Superior temporal gyrus (tissue), 1 donor: ENCODE data around the gene MUSK.
A peak's percentile ranks its signal among the peaks of the same experiment; 100 is the strongest.
"Not testable (repeated sequence)": the region's sequence is repeated elsewhere in the genome, so short reads cannot be mapped to it uniquely, and the experiment has no call there.

Experiments
- DNase-seq: peaks from one replicate; pipeline ENCODE4 v3.0.0-alpha.2; 2016; ENCODE audit errors: extremely low spot score

MUSK gene

GRCh38 chr9:110695846-110696245 is 27.3 kb downstream of the MUSK start:
- DNase-seq = not testable (repeated sequence)

GRCh38 chr9:110700953-110701352 is 32.4 kb downstream of the MUSK start:
- DNase-seq = no peak

- DNase-seq = no peak
Observed at GRCh38 chr9:110703669-110704068, 35.1 kb downstream of the MUSK start.

DNA sequence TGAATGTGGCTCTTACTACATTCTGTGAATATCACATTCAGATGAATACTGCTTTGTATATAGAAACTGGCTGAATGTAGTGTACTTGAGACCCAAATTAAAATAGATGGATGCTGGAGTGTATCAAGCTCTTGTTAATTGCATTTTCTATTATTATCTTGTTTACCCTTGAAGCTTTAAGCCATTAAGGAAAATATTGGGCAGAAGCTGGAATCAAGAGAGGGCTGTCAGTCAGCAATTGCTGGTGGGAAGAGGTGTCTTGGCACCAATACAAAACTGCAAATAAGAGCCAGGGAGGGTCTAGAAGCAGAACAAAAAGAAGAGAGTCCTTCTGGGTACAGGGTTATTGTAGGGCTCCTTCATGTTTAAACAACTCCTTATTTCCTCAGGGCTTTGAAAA is 38.8 kb downstream of the MUSK start:
- peak; percentile 32 for DNase-seq

DNA sequence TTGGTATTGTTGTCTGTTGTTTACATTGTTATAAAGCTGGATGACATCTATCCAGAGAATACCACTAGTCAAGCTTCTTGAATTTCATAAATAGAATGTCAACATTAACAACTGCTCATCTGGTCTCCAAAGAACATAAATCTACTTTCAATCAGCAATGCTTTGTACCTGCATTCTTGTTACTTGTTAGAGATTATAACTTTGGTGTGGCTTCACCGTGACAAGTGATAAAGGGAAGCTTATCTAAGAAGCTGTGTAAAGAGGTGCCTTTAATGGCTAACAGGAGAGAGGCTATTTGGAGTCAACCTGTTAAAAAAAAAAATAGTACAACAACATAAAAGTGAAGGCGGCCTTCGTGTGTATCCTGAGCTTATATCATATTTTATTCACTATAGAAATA is 41.8 kb downstream of the MUSK start:
- DNase-seq = no peak

DNA sequence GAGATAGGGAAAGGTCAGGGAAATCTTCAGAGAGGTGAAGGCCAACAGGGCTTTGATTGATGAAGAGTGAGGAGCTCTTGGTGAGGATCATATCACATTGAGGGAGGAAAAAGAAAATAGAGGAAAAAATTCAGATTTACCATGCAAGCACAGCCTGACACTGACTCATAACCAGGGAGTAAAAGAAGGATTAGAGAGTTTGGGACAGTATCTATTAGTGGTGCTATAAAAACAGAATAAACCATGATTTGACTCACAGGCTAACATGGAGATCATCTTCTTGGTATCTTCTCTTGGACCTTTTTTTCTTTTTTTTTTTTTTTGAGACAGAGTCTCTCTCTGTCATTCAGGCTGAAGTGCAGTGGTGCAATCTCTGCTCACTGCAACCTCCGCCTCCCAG is 44.4 kb downstream of the MUSK start:
- no peak for DNase-seq

DNA sequence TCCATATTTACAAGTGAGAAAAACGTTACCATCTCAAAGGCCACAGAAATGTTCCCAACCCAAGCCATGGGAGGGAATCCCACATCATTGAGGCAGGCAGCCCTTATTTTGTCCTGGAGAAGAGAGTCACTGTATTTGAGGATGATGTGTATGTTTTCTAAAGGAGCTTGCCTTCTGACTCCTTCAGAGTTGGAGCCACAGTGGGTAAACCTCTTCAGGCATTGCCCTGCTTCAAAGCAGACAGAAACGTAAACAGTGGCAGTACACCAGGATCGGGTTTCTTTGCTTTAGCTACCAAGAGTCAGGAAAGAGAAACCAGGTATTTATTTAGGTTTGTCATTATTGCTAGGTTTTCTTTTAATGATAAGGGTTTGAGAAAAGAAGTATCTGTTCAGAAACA is 45.7 kb downstream of the MUSK start:
- no peak for DNase-seq

- DNase-seq = no peak
Observed at GRCh38 chr9:110728058-110728457, 59.5 kb downstream of the MUSK start.

GRCh38 chr9:110729641-110730040 is 61.0 kb downstream of the MUSK start:
- no peak for DNase-seq

DNA sequence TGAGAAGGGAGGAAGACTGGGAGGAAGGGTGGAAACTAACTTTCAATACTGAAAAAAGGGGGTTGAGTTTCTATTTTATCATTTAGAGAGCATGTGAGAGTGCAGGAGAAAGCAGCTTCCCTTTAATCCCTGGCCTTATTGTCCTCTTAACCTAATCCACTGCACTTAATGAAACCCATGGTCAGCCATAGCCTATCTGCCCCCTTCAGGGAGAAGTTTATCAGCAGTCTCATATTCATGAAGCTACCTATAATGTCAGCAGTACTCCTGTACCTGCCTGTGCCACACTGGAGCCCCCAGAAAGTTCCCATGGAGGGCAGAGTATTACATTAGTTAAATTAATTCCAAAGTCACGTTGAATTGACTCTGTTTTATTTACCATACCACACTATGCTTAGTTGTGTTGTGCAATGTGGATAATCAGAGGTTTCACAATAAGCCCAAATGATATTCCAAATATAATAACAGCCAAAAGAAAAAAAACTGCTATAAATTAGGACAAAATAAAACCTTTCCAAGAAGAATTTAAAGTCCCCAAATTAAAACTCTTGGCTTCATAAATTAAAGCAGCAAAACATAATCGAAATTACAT is 62.9 kb downstream of the MUSK start:
- DNase-seq = no peak

GRCh38 chr9:110738982-110739381 is 70.4 kb downstream of the MUSK start:
- no peak for DNase-seq

GRCh38 chr9:110742741-110743371 is 74.3 kb downstream of the MUSK start:
- DNase-seq = peak; percentile 62

- no peak for DNase-seq
Observed at GRCh38 chr9:110744715-110745384, 76.3 kb downstream of the MUSK start.

- no peak for DNase-seq
Observed at GRCh38 chr9:110745676-110746075, 77.1 kb downstream of the MUSK start.

DNA sequence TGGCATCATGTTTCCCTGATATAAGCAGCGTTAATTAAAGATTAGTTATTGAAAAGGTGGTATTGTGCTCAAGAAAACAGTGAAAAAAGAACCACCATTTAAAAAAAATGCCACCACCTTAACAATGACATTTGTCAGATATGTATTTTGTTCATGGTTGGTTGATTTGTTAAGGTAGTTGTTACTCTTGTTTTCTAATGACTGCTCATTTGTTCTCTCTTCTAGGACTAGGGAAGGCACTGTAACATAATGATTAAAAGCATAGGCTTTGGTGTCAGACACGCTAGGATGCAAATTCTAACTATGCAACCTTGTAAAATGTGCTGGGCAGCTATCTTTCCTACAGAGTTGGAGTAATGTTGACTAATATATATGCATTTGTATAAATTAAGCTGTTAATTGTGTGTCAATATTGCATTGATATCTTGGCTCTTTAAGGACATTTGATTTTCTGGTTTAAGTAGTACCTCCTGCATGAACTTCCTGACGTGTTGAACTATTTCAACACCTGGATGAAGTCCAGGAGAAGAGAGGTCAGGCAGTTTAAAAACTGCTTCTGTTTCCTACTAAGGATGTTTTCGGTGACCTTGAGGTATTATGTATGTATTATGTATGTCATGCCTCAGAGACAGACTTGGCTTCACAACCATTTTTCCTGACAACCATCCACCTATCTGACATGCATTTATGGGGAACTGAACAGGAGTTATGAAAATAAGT is 77.8 kb downstream of the MUSK start:
- DNase-seq = no peak

DNA sequence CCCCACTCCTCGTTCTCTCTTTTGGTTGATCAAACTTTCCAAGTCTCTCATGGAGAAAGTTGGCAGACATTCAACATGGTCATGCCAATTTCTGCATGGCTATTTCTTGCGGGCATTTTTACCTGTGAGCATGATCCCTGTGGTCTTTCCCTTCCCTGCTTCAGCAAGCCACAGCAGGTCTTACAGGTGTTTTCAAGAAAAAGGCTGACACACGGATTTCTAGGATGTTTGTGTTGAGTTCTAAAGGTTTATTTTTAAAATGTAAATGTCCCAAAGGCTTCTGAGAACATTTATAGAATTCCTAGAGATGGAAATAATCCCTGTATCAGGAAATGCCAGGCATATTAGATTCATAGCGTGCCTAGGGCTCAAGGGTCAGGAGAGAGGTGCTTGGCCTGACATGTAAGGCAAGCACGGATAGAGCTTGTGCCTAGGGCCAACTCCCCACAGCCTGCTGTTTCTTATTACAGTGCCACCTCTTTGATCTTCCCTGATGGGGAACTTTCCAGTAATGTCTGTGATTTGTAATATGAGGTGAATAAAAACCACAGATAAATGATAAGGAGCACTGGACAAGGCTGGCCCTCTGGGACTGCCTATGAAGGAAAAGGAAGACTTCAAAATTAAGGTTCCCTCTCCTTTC is 79.8 kb downstream of the MUSK start:
- no peak for DNase-seq

DNA sequence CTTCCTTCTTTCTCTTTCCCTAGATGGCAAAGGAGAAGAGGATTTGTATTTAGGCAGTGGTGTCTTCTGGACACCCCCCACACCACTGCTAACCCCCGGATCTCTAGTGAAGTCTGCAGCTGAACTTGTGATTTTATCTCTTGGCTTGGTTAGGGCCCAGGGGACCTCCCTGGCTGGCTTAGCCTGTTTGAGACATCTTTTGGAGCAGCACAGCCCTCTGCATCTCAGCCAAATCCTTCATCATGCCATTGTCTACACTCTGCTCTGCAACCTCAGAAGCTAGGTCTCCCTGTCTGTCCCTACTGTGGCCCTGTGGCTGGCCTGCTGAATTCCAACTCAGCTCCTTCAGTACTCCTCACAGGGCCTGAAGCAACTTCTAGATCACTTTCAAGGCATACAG is 81.7 kb downstream of the MUSK start:
- DNase-seq = no peak

- DNase-seq = no peak
Observed at GRCh38 chr9:110751971-110752370, 83.4 kb downstream of the MUSK start.

- no peak for DNase-seq
Observed at GRCh38 chr9:110752766-110753165, 84.2 kb downstream of the MUSK start.

- DNase-seq = no peak
Observed at GRCh38 chr9:110753731-110754231, 85.2 kb downstream of the MUSK start.

DNA sequence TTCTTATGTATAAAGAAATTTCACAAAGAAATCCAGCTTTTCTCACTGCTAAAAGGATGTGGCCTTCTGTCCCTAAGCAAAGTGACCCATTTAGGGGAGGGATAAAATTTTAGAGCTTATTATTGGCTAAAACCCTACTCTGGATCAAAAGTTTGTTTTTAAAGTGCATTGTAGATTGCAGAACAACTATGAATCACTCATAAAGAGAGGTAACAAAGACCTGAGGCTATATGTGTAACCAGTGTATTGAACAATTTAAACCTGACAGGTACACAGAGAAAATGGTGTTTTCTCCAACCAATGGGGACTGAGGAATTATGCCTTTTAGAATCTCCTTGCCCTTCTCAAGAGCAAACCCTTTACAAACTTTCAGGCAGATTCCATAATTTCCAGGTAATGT is 86.6 kb downstream of the MUSK start:
- no peak for DNase-seq

- DNase-seq = no peak
Observed at GRCh38 chr9:110758201-110758600, 89.6 kb downstream of the MUSK start.
